ENCODE measurements around the gene ISL2. TPM values are rescaled to one million over a fixed set of nuclear protein-coding genes. Genes with fewer than 3 reads are reported as not detected.

The ISL2 gene
- total and polyA plus RNA-seq, 3 donors from 2014 or later = 0.88 to 4.2 (median 3.5) TPM

- Histone ChIP-seq H3K36me3 (ENCODE audit: low read depth, missing control alignments) (no peaks in the 10 kb centered on the region), H3K27ac (no peak overlapping the region), H3K4me1 (no peaks in the 10 kb centered on the region), H3K27me3 (no peaks in the 10 kb centered on the region), H3K4me3 (no peak overlapping the region), H3K9me3 (no peaks in the 10 kb centered on the region)
- DNase-seq = no peak
- TF ChIP-seq CTCF (IDR thresholded peaks at IDR 0.05) (no peak), POLR2A (IDR thresholded peaks at IDR 0.05) (no peak)
- intact Hi-C loops (cut with DNase I; ENCODE audit: low total_unique reads) = no loop called here
- WGBS, 2 donors = 89 to 92% methylated on average over 6 of the region's 6 CpGs
Measured at GRCh38 chr15:76320012-76320411, 16.6 kb upstream of the ISL2 start.

- no peak overlapping the region for H3K27ac ChIP-seq
- TF ChIP-seq POLR2A (IDR thresholded peaks at IDR 0.05) (no peak), CTCF (IDR thresholded peaks at IDR 0.05) (no peak)
- no peak for DNase-seq
- WGBS, 2 donors = 71 to 73% methylated on average over 9 to 10 of the region's 10 CpGs
- H3K9me3 ChIP-seq = no peaks in the 10 kb centered on the region
- H3K36me3 ChIP-seq (ENCODE audit: low read depth, missing control alignments) = no peaks in the 10 kb centered on the region
- no peaks in the 10 kb centered on the region for H3K27me3 ChIP-seq
- no peaks in the 10 kb centered on the region for H3K4me1 ChIP-seq
- intact Hi-C loops (cut with DNase I; ENCODE audit: low total_unique reads) = no loop called here
- no peak overlapping the region for H3K4me3 ChIP-seq
Measured at GRCh38 chr15:76321171-76321570, 15.4 kb upstream of the ISL2 start.

- Histone ChIP-seq H3K36me3 (ENCODE audit: low read depth, missing control alignments) (no peaks in the 10 kb centered on the region), H3K9me3 (no peaks in the 10 kb centered on the region), H3K27me3 (no peaks in the 10 kb centered on the region), H3K4me3 (no peak overlapping the region), H3K4me1 (no peaks in the 10 kb centered on the region), H3K27ac (no peak overlapping the region)
- intact Hi-C loops (cut with DNase I; ENCODE audit: low total_unique reads) = no loop called here
- 70 to 74% methylated on average over 5 of the region's 5 CpGs for WGBS, 2 donors
- no peak for DNase-seq
- TF ChIP-seq CTCF (IDR thresholded peaks at IDR 0.05) = no peak
- no peak for TF ChIP-seq POLR2A (IDR thresholded peaks at IDR 0.05)
Measured at GRCh38 chr15:76321602-76322001, 15.0 kb upstream of the ISL2 start.

- Histone ChIP-seq H3K9me3 (no peaks in the 10 kb centered on the region), H3K4me1 (no peaks in the 10 kb centered on the region), H3K36me3 (ENCODE audit: low read depth, missing control alignments) (no peaks in the 10 kb centered on the region), H3K4me3 (no peak overlapping the region), H3K27me3 (no peaks in the 10 kb centered on the region), H3K27ac (no peak overlapping the region)
- WGBS, 2 donors = 49 to 59% methylated on average over 3 of the region's 3 CpGs
- DNase-seq = no peak
- intact Hi-C loops (cut with DNase I; ENCODE audit: low total_unique reads) = no loop called here
- TF ChIP-seq POLR2A (IDR thresholded peaks at IDR 0.05) (no peak), CTCF (IDR thresholded peaks at IDR 0.05) (no peak)
Measured at GRCh38 chr15:76324066-76324465, 12.5 kb upstream of the ISL2 start.

GRCh38 chr15:76325704-76326103 lies 10.9 kb upstream of the ISL2 start:
- Histone ChIP-seq H3K9me3 (no peaks in the 10 kb centered on the region), H3K4me3 (no peak overlapping the region), H3K27me3 (no peaks in the 10 kb centered on the region), H3K36me3 (ENCODE audit: low read depth, missing control alignments) (no peaks in the 10 kb centered on the region), H3K27ac (no peak overlapping the region), H3K4me1 (no peaks in the 10 kb centered on the region)
- WGBS, 2 donors = 71 to 72% methylated on average over 2 of the region's 2 CpGs
- TF ChIP-seq POLR2A (IDR thresholded peaks at IDR 0.05) (no peak), CTCF (IDR thresholded peaks at IDR 0.05) (no peak)
- intact Hi-C loops (cut with DNase I; ENCODE audit: low total_unique reads) = no loop called here
- no peak for DNase-seq

Data from testis (tissue), 3 donors.